GM12891 (cell line): ENCODE results near the gene VPS13D.

Source experiments
- DNase-seq: peaks from one replicate; pipeline ENCODE4 v3.0.0; 2011; ENCODE audit warnings: low spot score; ENCODE audit not compliant: insufficient read length
- FAIRE-seq: peaks from 2 replicates; lab custom pipeline; 2011; peaks lifted over from hg19 to GRCh38; lab: Jason Lieb, UNC
- PAX5 ChIP-seq: IDR thresholded peaks from 2 replicates; pipeline ENCODE4 v1.6.1; 2011; ENCODE audit warnings: low read length, moderate library complexity, mild to moderate bottlenecking; ENCODE audit not compliant: insufficient read depth, severe bottlenecking
- POLR2A ChIP-seq: IDR thresholded peaks from 2 replicates; pipeline ENCODE4 v1.6.1; 2011; ENCODE audit warnings: low read depth, low read length, control low read depth
- POLR2AphosphoS5 ChIP-seq: IDR thresholded peaks from 2 replicates; pipeline ENCODE4 v1.6.1; 2011; ENCODE audit warnings: low read depth, low read length, control low read depth
- POU2F2 ChIP-seq: IDR thresholded peaks from 2 replicates; pipeline ENCODE4 v1.6.1; 2011; ENCODE audit warnings: low read depth, mild to moderate bottlenecking, control low read depth, low read length, moderate library complexity
- SPI1 ChIP-seq: IDR thresholded peaks from 2 replicates; pipeline ENCODE4 v1.6.1; 2011; ENCODE audit warnings: low read depth, low read length, control low read depth
- TAF1 ChIP-seq: IDR thresholded peaks from 2 replicates; pipeline ENCODE4 v1.6.1; 2011; ENCODE audit warnings: low read depth, low read length, control low read depth

Gene VPS13D

GRCh38 chr1:12542616-12543592 is 313.1 kb downstream of the VPS13D start:
- no peak for FAIRE-seq
- TF ChIP-seq SPI1 (no peak), POLR2A (no peak), PAX5 (no peak), POLR2AphosphoS5 (no peak), TAF1 (no peak), POU2F2 (no peak)
- DNase-seq, result no peak

DNA sequence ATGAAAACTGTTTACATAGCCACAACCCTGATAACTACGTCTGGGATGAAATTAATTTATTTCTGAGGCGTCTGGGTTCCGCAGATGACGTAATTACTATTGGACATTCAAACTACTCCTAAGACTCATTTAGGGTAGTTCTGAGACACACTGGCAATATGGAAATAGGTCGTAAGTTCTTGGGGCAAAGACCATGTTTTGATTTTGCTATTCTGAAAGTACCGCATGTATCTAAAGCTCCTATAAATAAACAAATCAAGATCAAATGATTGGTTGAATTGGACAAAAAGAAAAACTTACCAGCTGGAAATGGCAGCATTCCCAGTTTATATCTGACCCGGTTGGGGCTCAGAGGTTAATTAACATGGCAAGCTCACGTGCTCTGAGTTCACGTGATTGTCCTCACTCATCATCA is 313.9 kb downstream of the VPS13D start:
- DNase-seq (no peak), FAIRE-seq (no peak)
- TF ChIP-seq POU2F2 (no peak), TAF1 (no peak)

- TF ChIP-seq PAX5, result no peak
- DNase-seq (no peak), FAIRE-seq (no peak)
Measured at GRCh38 chr1:12544357-12544756, 314.5 kb downstream of the VPS13D start.

DNA sequence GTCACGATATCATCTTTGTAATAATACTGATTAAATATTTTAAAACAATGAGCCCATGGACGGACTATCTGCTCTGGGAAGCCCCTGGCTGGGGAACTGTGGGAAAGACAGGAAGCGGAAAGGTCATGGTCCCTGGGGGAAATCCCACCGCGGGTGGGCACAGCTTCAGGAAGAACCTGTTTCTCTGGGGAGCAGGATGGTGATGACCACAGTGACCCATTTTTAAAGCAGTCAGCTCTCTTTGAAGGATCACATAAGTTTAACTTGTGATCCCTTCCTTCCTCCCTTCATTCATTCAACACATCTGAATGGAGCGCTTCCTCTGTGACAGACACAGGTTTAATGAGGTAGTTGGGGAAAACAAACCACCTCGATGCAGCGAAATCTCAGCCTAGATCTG is 315.2 kb downstream of the VPS13D start:
- FAIRE-seq (no peak), DNase-seq (no peak)
- TF ChIP-seq SPI1, result no peak
- no peak for TF ChIP-seq PAX5
- TF ChIP-seq POLR2A, result no peak

- FAIRE-seq (no peak), DNase-seq (no peak)
- TF ChIP-seq POLR2AphosphoS5, result no peak
- TF ChIP-seq POLR2A, result no peak
- TF ChIP-seq PAX5, result no peak
- TF ChIP-seq SPI1, result no peak
- no peak for TF ChIP-seq TAF1
- no peak for TF ChIP-seq POU2F2
Measured at GRCh38 chr1:12546771-12547585, 317.1 kb downstream of the VPS13D start.

DNA sequence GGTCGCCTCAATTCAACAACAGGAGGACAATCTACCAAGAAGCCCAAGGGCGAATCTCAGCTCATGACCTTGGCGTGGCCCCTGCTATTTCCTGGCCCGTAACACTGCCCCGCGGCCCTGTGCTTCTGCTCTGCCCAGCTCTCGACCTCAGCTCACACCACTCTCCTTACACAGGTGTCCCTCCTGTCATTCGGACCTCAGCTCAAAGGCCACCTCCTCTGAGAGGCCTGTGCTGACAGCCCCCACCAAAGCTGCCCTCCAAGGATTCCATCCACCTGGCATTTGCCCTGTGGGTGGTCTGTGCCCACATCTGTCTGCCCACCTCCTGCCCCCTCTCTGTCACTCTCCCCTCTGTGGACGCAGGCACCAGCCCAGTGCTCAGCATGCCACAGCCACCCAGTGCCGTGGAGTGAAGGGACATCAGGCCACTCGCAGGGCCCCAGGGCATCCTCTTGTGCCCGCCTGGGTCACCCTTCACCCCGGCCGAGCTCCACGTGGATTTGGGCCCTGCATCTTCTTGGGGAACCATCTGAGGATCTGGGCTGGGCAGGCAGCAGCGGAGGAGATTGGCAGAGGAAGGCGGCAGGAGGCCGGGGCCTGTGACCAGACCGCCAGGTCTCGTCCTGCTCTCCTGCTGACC is 317.9 kb downstream of the VPS13D start:
- DNase-seq (no peak), FAIRE-seq (no peak)
- TF ChIP-seq SPI1 (no peak), PAX5 (no peak), TAF1 (no peak), POLR2A (no peak), POLR2AphosphoS5 (no peak), POU2F2 (no peak)

- DNase-seq (no peak), FAIRE-seq (no peak)
- TF ChIP-seq TAF1 (no peak), SPI1 (no peak), POLR2A (no peak)
Measured at GRCh38 chr1:12548279-12548972, 318.6 kb downstream of the VPS13D start.

DNA sequence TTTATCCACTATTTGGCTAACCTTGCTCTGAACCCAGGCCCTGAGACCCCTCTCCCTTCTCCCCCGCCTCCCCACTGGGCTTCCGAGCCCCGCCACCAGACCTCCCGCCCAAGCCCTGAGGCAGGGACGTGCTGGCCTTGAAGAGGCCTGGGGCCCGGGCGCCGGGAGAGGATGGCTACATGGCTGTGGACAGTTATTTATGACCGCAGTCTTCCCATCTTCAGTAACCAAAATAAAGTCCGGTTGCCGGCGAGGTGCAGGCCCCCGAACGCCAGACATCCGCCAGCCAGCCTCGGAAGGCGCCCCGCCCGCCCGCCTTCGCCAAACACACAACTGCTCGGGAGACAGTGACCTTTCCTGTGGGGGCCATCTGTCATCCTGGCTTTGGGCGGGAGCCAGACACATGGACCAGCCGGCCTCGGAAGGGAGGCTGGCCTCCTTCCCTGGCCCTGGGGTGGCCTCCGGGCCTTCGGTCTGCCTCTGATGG is 319.2 kb downstream of the VPS13D start:
- no peak for FAIRE-seq
- TF ChIP-seq PAX5 (no peak), POLR2A (no peak), POU2F2 (no peak), SPI1 (no peak), TAF1 (no peak), POLR2AphosphoS5 (no peak)
- DNase-seq, result no peak

DNA sequence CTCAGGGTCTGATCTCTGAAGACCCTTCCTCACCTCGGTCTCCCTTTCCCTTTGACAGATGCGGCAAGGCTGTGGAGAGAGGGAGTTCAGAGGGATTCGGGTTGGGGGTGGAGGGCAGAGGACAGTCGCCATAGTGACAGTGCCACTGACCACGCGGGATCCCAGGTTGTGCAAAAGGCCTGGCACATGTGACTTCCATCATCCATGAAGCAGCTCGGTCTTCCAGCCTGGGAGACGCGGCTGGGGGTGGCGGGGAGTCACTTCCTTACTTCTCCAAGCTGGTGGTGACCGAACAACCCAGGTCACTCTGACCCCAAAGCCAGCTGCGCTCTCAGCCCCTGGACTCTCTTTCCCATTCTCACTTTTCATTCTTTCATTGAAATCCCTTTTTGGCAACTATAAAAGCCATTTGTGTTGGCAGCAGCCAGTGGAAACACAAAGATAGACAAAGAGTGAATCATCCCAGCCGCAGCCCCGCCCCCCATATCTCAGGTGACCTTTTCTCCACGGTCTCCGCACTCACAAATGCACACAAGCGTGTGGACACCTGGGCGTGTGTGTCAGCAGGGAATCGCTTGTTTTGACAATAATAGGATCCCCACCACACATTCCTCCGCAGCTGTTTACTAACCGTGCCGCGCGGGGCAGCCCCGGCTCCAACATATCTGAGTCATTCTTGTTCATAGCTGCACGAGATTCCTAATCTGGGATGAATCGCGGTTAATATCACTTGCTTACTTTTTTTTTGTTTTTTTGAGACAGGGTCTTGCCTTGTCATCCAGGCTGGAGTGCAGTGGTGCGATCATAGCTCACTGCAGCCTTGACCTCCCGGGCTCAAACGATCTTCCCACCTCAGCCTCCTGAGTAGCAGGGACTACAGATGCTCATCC is 319.9 kb downstream of the VPS13D start:
- no peak for FAIRE-seq

More for the DNA sequence above, 319.9 kb downstream of the VPS13D start:
- DNase-seq, result no peak
- TF ChIP-seq SPI1, result no peak
